Mucosa of gallbladder (tissue), 1 donor: ENCODE data around the gene STRN. TPM values are rescaled to one million over a fixed set of nuclear protein-coding genes. Genes with fewer than 3 reads are reported as not detected.
"Not testable (repeated sequence)": the region's sequence is repeated elsewhere in the genome, so short reads cannot be mapped to it uniquely, and the experiment has no call there.

Source experiments
- DNase-seq: peaks from one replicate; pipeline ENCODE4 v3.0.0-alpha.2; 2020; ENCODE audit warnings: low spot score
- total RNA-seq: library from RNA; stranded (reverse); gene quantifications from one replicate; pipeline ENCODE4 v1.2.1, GENCODE V29; 2021
- donor health status: DM: no; HTN: no; CAD: no.

STRN gene
- total RNA-seq, 1 donor from 2014 or later = 23.8 TPM

- DNase-seq = no peak
Observed at GRCh38 chr2:36912695-36913094, 53.6 kb downstream of the STRN start.

DNA sequence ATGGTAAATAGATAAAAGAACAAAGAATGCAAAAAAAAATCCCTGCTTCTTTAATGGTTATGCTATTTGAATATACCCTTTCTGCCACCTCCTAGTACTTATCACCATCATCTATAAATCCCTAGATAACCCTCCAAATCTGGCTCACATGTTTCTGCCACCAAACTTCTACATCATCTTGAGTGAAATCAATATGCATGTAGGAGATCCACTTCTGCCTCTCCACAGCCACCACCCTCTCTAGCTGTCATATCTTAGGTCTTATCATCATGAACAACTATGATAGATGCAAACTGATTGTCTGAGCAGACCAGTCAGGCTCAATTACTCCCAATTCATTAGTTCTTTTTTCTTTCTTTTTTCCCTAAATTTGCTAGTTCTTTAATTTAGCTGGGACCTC is 55.3 kb downstream of the STRN start:
- no peak for DNase-seq

DNA sequence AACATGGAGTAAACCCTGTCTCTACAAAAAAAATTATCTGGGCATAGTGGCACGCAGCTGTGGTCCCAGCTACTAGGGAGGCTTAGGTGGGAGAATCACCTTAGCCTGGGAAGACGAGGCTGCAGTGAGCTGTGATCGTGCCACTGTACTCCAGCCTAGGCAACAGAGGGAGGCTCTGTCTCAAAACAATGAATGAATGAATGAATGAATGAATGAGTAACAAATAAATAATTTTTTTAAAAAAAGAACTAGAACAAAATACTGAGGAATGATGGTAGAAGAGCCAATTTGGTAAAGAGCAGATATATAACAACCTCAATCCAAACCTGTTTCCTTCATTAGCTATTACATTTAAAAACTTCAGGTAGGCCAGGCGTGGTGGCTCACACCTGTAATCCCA is 60.1 kb downstream of the STRN start:
- DNase-seq = no peak

GRCh38 chr2:36904636-36905035 is 61.7 kb downstream of the STRN start:
- DNase-seq = no peak

GRCh38 chr2:36902385-36903120 is 63.8 kb downstream of the STRN start:
- DNase-seq = no peak

DNA sequence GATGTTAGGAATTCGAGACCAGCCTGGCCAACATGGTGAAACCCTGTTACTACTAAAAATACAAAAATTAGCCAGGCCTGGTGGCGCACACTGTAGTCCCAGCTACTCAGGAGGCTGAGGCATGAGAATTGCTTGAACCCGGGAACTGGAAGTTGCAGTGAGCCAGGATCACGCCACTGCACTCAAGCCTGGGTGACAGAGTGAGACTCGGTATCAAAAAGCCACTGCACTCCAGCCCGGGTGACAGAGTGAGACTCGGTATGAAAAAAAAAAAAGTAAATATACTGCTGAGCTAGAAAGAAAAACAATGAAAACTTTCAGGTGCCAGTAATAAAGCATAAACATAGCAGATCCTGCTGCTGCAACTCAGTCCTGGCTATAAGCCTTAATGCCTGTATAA is 73.5 kb downstream of the STRN start:
- DNase-seq = no peak

DNA sequence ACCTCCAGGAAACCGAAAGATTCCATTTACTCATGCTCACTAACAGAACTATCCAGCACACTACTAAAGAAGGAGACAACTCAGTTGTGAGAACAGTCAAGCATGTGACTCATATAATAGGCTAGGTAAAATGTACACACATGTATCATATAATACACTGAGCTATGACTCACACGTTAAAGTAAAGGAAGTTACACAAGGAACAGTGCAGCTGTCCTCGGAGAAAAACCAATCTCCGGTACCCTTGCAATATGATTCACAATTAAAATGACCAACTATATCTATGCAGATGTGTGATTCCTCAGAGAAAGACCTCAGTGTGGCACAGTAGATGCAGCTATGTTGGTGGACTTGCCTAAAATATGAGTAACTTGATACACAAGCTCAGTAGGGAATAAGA is 76.5 kb downstream of the STRN start:
- DNase-seq = no peak

GRCh38 chr2:36887095-36887494 is 79.2 kb downstream of the STRN start:
- not testable (repeated sequence) for DNase-seq

GRCh38 chr2:36886664-36887063 is 79.7 kb downstream of the STRN start:
- no peak for DNase-seq

- DNase-seq = no peak
Observed at GRCh38 chr2:36885605-36886004, 80.7 kb downstream of the STRN start.

DNA sequence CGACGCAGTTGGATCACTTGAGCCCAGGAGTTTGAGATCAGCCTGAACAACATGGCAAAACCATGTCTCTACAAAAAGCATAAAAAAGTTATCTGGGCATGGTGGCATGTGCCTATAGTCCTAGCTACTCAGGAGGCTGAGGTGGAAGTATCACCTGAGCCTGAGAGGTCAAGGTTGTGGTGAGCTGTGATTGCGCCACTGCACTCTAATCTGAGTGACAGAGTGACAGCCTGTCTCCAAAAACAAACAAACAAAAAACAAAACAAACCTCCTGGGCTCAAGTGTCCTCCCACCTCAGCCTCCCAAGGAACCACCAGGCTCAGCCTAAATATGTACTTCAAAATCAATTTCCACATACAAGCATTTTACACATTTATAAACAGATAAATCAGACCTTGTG is 83.8 kb downstream of the STRN start:
- DNase-seq = no peak

- no peak for DNase-seq
Observed at GRCh38 chr2:36881816-36882215, 84.5 kb downstream of the STRN start.

GRCh38 chr2:36878429-36878828 is 87.9 kb downstream of the STRN start:
- no peak for DNase-seq

- no peak for DNase-seq
Observed at GRCh38 chr2:36871068-36871707, 95.1 kb downstream of the STRN start.

DNA sequence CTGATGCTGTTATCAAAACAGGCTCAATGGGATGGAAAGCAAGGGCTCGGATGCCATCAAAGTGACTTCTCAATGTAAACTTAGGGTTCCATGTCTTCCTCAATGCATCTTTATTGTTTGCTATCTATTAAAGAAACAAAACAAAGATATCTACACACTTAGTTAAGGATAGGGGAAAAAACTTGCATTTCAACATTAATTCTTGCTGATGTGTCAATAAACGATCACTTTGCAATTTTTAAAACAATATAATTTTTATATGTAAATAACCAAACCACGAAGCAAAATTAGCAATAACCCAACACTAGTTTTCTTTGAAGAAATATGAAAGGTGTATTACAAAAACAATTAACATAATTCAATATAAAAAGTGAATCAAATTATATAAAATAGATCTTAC is 96.7 kb downstream of the STRN start:
- DNase-seq = no peak

DNA sequence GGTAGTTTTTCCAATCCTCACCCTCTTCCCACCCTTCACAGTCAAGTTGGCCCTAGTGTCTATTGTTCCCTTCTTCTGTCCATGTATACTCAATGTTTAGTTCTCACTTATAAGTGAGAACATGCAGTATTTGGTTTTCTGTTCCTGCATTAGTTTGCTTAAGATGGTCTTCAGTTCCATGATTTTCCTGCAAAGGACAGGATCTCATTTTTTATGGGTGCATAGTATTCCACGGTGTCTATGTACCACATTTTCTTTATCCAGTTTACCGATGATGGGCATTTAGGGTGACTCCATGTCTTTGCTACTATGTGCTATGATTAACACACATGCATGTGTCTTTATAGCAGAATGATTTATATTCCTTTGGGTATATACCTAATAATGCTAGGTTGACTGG is 104.4 kb downstream of the STRN start:
- no peak for DNase-seq

- DNase-seq = no peak
Observed at GRCh38 chr2:36859366-36859792, 107.0 kb downstream of the STRN start.

DNA sequence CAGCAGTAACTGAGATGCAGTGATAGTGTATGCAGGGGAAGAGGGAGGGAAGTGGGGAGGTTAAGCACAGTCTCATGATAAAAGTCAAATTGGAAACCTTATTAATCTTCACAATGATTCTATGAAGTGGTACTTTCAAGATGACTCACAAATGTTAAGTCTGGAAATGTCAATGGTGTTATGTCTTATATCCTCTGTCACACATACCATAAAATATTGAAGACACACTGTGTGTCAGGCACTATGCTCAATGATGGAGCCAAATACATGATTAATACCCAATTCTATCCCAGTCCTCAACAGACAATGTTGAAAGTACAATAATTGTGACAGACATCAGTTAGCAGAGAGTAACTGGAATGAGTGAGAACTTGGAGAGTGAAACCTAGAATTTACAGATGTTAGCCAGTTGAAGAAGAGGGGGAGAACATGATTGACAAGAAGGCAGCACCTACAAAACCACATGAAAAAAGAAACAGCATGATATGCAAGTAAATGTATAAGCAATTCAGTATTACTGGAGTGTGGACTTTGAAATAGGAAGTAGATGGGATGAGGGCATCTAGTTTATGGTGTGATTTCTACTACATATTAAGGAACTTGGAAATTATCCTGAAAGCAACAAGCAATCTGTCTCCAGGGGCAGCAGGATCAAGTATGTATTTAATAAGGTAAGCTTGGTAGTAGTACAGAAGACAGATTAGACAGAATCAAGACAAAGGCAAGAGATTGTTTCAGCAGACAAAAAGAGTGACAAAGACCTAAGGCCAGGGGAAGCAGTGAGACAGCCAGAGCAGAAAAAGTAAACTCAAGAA is 107.6 kb downstream of the STRN start:
- DNase-seq = no peak

DNA sequence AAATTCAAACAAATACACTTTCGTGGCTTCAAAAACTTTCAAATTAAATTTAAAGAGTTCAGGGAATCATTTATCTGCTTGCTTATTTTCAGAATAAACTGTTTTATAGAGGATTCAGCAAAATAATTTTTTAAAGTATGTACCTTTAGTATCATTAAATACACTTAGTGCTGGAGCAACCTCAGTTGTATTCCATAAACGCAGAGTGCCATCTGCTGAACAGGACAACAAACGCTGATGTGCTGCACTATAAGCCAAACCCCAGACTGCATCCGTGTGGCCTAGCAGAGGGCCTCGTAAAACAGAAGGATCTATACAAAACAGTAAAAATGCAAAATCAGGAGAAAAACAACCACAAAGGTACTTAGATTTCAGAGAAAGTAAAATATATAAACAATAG is 108.6 kb downstream of the STRN start:
- DNase-seq = no peak

DNA sequence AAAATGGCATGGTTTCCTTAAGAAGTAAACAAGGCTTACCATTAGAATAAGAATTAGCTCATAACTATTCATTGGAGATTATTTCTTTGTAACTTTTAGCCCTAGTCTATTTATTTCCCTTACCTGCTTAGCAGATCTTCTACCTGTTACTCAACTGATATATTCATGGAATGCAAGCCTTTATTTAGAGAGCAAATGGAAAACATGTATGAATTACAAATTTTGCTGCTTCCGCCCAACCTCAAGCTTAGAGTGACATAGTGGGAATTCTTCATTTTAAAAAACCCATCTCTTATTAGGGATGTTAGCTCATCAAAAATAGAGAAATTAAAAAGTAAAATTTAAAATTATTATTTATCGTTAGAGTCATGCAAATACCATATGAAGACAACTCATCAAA is 110.9 kb downstream of the STRN start:
- no peak for DNase-seq

GRCh38 chr2:36854241-36854640 is 112.1 kb downstream of the STRN start:
- no peak for DNase-seq

GRCh38 chr2:36849265-36849664 is 117.1 kb downstream of the STRN start:
- no peak for DNase-seq

DNA sequence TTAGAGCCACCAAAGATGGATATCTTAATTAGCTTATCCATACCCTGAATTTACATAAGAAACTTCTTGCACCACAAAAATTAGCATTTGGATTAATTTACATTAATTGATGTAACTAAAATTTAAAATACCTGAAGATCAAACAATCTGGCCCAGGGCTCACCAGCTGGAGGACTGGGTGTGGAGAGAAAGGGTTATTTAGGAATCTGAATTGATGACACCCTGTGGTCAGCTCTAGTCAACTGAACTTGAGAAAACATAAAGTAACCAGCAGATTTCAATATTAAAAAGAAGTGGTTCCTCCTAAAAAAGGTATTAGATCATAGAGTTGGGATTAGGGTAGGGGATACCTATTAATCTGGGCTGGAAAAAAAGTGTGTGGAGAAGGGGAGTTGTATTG is 122.5 kb downstream of the STRN start:
- no peak for DNase-seq
